Cardiac muscle cell (in vitro differentiated cells and primary cell): ENCODE results near the gene TTC13. TPM values are rescaled to one million over a fixed set of nuclear protein-coding genes. Genes with fewer than 3 reads are reported as not detected.
A peak's percentile ranks its signal among the peaks of the same experiment; 100 is the strongest.

Source experiments
- DNase-seq, 2 donors: peaks; one replicate each; pipeline versions ENCODE4 v3.0.0 to v3.0.0-alpha.2; 2010 to 2017; ENCODE audit warnings: low read depth in 1 of 2, low spot score in 1 of 2
- H3K27ac ChIP-seq: fragments of 200-600 bp; sonication (generic); 2 replicates; pipeline ENCODE4 v1.5.1; 2016
- H3K27me3 ChIP-seq: fragments of 200-600 bp; sonication (generic); 2 replicates; pipeline ENCODE4 v1.6.0; 2016; ENCODE audit warnings: control low read depth
- H3K36me3 ChIP-seq: fragments of 200-600 bp; sonication (generic); 2 replicates; pipeline ENCODE4 v1.5.1; 2016; ENCODE audit warnings: control low read depth
- H3K4me1 ChIP-seq: fragments of 200-600 bp; sonication (generic); 2 replicates; pipeline ENCODE4 v1.8.1; 2017; ENCODE audit warnings: low read depth, mild to moderate bottlenecking, mixed run types
- H3K4me3 ChIP-seq: fragments of 200-600 bp; sonication (generic); 2 replicates; pipeline ENCODE4 v1.5.1; 2016; ENCODE audit warnings: mild to moderate bottlenecking
- H3K9me3 ChIP-seq: fragments of 200-600 bp; sonication (generic); 2 replicates; pipeline ENCODE4 v1.5.1; 2017; ENCODE audit warnings: low read depth, mild to moderate bottlenecking, control low read depth
- CTCF ChIP-seq: IDR thresholded peaks from 2 replicates; pipeline ENCODE4 v1.5.1; 2012; ENCODE audit warnings: low read depth, mild to moderate bottlenecking, low read length
- polyA plus RNA-seq: library from polyadenylated mRNA; unstranded; fragments of >200 nt; fragmentation: Nextera tagmentation; extraction: Ambion mirVana; gene quantifications from 2 replicates; pipeline ENCODE4 v1.2.1, GENCODE V29; 2016
- total RNA-seq: library from RNA; depleted of rRNA; stranded (reverse); fragments of >200 nt; gene quantifications from 2 replicates; pipeline ENCODE4 v1.2.3, GENCODE V29; 2016

TTC13 gene
- total and polyA plus RNA-seq, 2 experiments from 2014 or later, result 7.1 to 9.1 TPM

DNA sequence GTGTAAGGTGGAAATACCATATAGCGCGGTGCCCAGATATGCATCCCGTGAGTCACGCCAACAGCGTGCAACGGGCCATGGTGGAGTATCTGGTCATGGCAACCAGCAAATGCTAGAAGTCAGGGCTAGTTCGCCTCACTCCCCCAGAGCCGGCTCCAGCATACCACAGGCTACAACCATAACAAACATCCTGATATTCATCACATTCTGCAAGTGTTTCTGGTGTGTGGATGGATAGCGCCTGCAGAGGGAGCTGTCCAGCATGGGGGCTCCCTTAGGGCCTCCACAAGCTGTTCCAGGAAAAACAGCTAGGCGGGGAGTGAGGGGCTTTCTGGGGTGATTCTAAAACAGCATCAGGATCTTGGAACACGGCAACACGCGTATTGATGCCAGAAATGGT lies 117.2 kb downstream of the TTC13 start:
- peaks cover 26% of the 10 kb centered on the region for H3K4me1 ChIP-seq
- H3K27me3 ChIP-seq, result no peaks in the 10 kb centered on the region
- DNase-seq, result no peak
- no peaks in the 10 kb centered on the region for H3K9me3 ChIP-seq
- TF ChIP-seq CTCF, result peak; percentile 5
- no peaks in the 10 kb centered on the region for H3K36me3 ChIP-seq
- no peak overlapping the region for H3K27ac ChIP-seq
- no peak overlapping the region for H3K4me3 ChIP-seq

DNA sequence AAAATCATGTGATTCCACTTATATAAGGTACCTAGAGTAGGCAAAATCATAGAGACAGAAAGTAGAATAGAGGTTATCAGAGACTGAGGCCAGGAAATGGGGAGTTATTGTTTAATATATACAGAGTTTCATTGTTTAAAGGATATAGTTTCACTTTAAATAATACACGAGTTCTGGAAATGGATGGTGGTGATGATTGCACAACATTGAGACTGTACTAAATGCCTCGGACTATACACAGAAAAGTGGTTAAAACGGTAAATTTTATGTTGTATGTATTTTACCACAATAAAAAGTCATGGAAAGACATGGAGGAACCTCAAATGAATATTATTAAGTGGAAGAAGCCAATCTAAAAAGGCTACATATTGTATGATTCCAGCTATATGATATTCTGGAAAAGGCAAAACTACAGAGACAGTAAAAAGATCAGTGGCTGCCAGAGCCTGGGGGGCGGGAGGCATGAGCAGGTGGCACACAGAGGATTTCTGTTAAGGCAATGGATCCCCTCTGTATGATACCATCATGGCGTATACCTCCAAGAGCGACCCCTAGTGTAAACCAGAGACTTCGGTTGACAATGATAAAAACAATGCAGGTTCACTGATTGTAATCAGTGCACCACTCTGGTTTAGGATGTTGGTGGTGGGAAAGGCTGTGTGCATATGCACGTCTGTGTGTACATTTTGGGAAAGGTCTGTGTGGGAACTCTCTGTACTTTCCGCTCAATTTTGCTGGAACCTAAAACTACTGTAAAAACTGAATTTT lies 117.9 kb downstream of the TTC13 start:
- Histone ChIP-seq H3K4me3 (no peak overlapping the region), H3K27ac (no peak overlapping the region), H3K4me1 (peaks cover 23% of the 10 kb centered on the region), H3K27me3 (no peaks in the 10 kb centered on the region), H3K36me3 (no peaks in the 10 kb centered on the region), H3K9me3 (no peaks in the 10 kb centered on the region)
- DNase-seq, result no peak
- TF ChIP-seq CTCF, result no peak

DNA sequence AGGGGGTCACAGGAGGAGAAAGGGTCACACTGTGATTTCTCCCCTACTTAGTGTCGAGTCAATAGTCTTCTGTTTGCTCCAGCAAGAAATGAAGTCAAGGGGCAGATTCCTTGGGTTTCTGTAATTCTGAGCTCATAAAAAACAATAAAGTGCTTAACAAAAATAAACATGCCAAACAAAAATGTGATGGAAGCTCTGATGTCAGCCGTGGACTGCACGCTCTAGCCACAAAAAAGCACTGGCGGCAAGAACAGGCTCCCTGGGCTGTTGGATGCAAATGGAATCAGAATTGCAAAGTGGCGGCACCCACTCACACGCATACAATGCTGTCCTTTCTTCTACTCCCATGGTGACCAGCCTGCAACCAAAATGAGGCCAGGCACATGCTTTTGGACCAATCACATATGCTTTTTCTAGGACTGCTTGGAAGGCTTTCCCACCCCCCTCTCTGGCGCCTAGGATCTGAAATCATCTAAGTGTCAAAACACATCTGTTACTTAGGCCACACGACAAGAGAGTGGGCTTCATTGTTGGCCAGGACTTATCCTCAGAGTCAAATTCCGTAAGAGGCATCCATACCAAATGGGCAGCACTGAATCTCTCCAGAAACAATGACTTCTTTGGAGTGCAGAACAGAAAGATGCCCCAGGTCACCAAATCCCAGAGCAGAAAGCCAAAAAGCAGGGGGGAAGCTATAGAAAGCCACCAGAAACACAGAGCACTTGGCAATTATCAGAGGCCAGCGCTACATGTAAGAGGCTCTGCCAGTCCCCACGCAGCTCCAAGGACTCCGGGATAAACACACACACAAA lies 119.5 kb downstream of the TTC13 start:
- Histone ChIP-seq H3K4me1 (peaks cover 17% of the 10 kb centered on the region), H3K9me3 (no peaks in the 10 kb centered on the region), H3K27ac (no peak overlapping the region), H3K27me3 (no peaks in the 10 kb centered on the region), H3K36me3 (peaks cover 3% of the 10 kb centered on the region), H3K4me3 (no peak overlapping the region)
- peak in 1 of 2 donors; percentile 48 for DNase-seq
- no peak for TF ChIP-seq CTCF

- no peak overlapping the region for H3K4me3 ChIP-seq
- no peaks in the 10 kb centered on the region for H3K9me3 ChIP-seq
- peaks cover 12% of the 10 kb centered on the region for H3K4me1 ChIP-seq
- no peak for TF ChIP-seq CTCF
- peaks cover 3% of the 10 kb centered on the region for H3K36me3 ChIP-seq
- H3K27me3 ChIP-seq, result no peaks in the 10 kb centered on the region
- DNase-seq, result no peak
- no peak overlapping the region for H3K27ac ChIP-seq
Observed at GRCh38 chr1:230858236-230858820, 120.3 kb downstream of the TTC13 start.

GRCh38 chr1:230857822-230858221 lies 120.8 kb downstream of the TTC13 start:
- DNase-seq, result no peak
- Histone ChIP-seq H3K27ac (no peak overlapping the region), H3K27me3 (no peaks in the 10 kb centered on the region), H3K9me3 (no peaks in the 10 kb centered on the region), H3K36me3 (peaks cover 3% of the 10 kb centered on the region), H3K4me1 (peaks cover 7% of the 10 kb centered on the region), H3K4me3 (no peak overlapping the region)
- no peak for TF ChIP-seq CTCF
